ENCODE data around the gene MED17.

MED17 gene

DNA sequence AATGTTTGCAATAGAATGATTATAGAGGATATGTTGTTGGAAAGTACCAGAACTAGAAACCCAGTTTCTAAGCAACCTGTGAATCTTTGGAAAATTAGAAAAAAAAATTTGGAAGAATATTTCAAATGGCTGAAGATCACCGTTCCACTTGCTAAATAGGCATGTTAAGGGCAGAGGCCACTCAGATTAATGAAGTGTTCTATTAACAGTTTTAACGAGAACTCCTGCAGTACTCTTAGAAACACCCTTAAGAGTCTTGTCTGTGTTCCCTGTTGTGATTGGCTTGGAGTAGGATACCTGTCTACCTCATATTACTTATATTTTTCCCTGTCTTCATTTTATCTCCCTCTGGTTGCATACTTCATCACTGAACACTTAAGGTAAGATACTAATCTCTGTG, 38.0 kb upstream of the MED17 start:
- Histone ChIP-seq H3K9me3 (ENCODE audit: control insufficient read depth, low read length) (no peaks in the 10 kb centered on the region), H3K36me3 (ENCODE audit: control insufficient read depth, insufficient read depth, low read length) (no peaks in the 10 kb centered on the region), H3K79me2 (no peaks in the 10 kb centered on the region), H3K27ac (no peak overlapping the region), H3K27me3 (ENCODE audit: control insufficient read depth, insufficient read depth, low read length) (no peaks in the 10 kb centered on the region), H3K9ac (no peak overlapping the region), H3K4me1 (no peaks in the 10 kb centered on the region), H3K4me3 (ENCODE audit: low read depth, low read length) (no peak overlapping the region), H3K4me2 (ENCODE audit: low read length) (no peak overlapping the region), H2AFZ (no peak overlapping the region)
- TF ChIP-seq, protein P1, sequence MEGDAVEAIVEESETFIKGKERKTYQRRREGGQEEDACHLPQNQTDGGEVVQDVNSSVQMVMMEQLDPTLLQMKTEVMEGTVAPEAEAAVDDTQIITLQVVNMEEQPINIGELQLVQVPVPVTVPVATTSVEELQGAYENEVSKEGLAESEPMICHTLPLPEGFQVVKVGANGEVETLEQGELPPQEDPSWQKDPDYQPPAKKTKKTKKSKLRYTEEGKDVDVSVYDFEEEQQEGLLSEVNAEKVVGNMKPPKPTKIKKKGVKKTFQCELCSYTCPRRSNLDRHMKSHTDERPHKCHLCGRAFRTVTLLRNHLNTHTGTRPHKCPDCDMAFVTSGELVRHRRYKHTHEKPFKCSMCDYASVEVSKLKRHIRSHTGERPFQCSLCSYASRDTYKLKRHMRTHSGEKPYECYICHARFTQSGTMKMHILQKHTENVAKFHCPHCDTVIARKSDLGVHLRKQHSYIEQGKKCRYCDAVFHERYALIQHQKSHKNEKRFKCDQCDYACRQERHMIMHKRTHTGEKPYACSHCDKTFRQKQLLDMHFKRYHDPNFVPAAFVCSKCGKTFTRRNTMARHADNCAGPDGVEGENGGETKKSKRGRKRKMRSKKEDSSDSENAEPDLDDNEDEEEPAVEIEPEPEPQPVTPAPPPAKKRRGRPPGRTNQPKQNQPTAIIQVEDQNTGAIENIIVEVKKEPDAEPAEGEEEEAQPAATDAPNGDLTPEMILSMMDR (IDR thresholded peaks at IDR 0.05) = no peak

DNA sequence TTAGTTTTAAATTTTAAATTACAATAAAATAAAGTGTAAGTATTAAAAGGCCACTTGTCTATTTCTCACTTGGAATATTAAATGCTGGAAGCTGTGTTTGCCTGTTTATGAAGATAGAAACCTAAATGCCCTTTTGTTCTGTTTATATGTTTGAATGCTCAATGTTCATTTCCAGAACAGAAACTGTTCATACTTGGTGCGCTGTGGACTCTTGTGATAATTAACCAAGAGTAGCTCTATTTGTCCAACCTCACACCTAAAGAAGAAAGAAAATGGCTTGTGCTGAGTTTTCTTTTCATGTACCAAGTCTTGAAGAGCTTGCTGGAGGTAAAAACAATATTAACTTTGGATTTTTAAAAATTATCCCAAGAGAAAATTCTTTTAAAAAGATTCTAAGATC, 37.0 kb upstream of the MED17 start:
- Histone ChIP-seq H3K9me3 (ENCODE audit: control insufficient read depth, low read length) (no peaks in the 10 kb centered on the region), H3K4me3 (ENCODE audit: low read depth, low read length) (no peak overlapping the region), H2AFZ (no peak overlapping the region), H3K27me3 (ENCODE audit: control insufficient read depth, insufficient read depth, low read length) (no peaks in the 10 kb centered on the region), H3K4me2 (ENCODE audit: low read length) (no peak overlapping the region), H3K36me3 (ENCODE audit: control insufficient read depth, insufficient read depth, low read length) (no peaks in the 10 kb centered on the region), H3K79me2 (no peaks in the 10 kb centered on the region), H3K9ac (no peak overlapping the region), H3K4me1 (no peaks in the 10 kb centered on the region), H3K27ac (no peak overlapping the region)
- TF ChIP-seq, protein P1 (IDR thresholded peaks at IDR 0.05) = no peak

DNA sequence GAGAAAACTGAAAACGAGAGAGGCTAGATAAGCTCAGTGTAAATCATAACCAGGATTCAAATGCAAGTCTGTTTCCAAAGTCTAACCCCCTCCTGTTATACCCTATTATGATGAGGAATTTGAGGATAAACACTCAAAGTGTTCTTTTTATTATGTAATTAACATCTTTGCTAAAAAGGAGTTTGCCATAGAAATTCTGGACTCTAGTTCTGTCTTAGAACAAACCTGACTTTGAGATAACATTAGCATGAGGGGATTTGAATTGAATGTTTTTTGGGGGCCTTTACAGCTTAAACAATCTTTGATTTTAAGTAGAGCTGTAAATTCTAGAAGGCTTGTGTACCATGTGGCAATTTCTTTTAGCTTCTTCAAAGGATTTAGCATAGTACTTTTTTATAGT, 33.1 kb upstream of the MED17 start:
- no peak overlapping the region for H3K9ac ChIP-seq
- no peaks in the 10 kb centered on the region for H3K9me3 ChIP-seq (ENCODE audit: control insufficient read depth, low read length)
- TF ChIP-seq, protein P1 (IDR thresholded peaks at IDR 0.05) = no peak
- no peak overlapping the region for H3K4me3 ChIP-seq (ENCODE audit: low read depth, low read length)
- no peak overlapping the region for H3K27ac ChIP-seq
- H3K79me2 ChIP-seq = no peaks in the 10 kb centered on the region
- H3K36me3 ChIP-seq (ENCODE audit: control insufficient read depth, insufficient read depth, low read length) = no peaks in the 10 kb centered on the region
- no peaks in the 10 kb centered on the region for H3K27me3 ChIP-seq (ENCODE audit: control insufficient read depth, insufficient read depth, low read length)
- H2AFZ ChIP-seq = no peak overlapping the region
- no peaks in the 10 kb centered on the region for H3K4me1 ChIP-seq
- no peak overlapping the region for H3K4me2 ChIP-seq (ENCODE audit: low read length)

DNA sequence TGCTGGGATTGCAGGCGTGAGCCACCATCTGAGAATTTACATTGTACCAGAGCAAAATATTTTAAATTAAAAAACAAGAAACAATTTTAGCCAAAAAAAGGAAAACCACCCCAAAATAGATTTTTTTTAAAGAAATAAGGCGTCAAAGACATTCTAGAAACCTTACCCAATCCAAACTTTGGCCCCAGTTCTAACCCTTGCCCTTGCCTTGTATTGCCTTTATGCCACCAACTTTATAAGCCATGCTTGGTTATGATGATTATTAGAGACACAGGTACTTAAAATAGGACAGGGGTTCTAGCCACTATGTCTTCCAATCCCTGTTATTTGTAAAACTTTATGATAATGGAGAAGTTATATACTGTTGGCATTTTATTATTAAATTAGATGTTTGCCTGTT, 30.8 kb upstream of the MED17 start:
- H3K4me3 ChIP-seq (ENCODE audit: low read depth, low read length) = no peak overlapping the region
- H3K27me3 ChIP-seq (ENCODE audit: control insufficient read depth, insufficient read depth, low read length) = no peaks in the 10 kb centered on the region
- no peaks in the 10 kb centered on the region for H3K79me2 ChIP-seq
- no peak overlapping the region for H3K9ac ChIP-seq
- no peaks in the 10 kb centered on the region for H3K9me3 ChIP-seq (ENCODE audit: control insufficient read depth, low read length)
- no peak overlapping the region for H3K4me2 ChIP-seq (ENCODE audit: low read length)
- H2AFZ ChIP-seq = no peak overlapping the region
- no peak overlapping the region for H3K27ac ChIP-seq
- TF ChIP-seq, protein P1 (IDR thresholded peaks at IDR 0.05) = no peak
- H3K4me1 ChIP-seq = no peaks in the 10 kb centered on the region
- H3K36me3 ChIP-seq (ENCODE audit: control insufficient read depth, insufficient read depth, low read length) = no peaks in the 10 kb centered on the region

DNA sequence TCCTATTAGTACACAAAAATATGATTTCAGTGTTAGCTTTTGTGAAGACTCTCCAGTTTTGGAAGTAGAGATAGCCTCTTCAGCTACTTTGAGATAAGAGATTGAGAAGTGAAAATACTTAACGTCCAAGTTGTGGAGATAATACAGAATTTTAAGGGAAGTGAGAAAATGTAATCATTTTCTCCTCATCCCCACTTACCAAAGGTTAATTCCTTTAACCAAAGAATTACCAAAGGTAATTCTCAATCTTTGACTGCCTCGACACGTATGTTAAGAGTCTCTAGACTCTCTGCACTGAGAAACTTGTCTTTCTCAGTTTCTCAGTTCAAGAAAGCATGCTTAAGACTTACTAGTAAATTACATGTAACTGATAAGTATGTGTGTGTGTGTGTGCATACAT, 27.3 kb upstream of the MED17 start:
- no peak overlapping the region for H3K4me2 ChIP-seq (ENCODE audit: low read length)
- no peak overlapping the region for H3K4me3 ChIP-seq (ENCODE audit: low read depth, low read length)
- H3K9ac ChIP-seq = no peak overlapping the region
- no peaks in the 10 kb centered on the region for H3K79me2 ChIP-seq
- no peak overlapping the region for H3K27ac ChIP-seq
- no peaks in the 10 kb centered on the region for H3K36me3 ChIP-seq (ENCODE audit: control insufficient read depth, insufficient read depth, low read length)
- TF ChIP-seq, protein P1 (IDR thresholded peaks at IDR 0.05) = no peak
- H3K4me1 ChIP-seq = no peaks in the 10 kb centered on the region
- H3K9me3 ChIP-seq (ENCODE audit: control insufficient read depth, low read length) = no peaks in the 10 kb centered on the region
- H3K27me3 ChIP-seq (ENCODE audit: control insufficient read depth, insufficient read depth, low read length) = no peaks in the 10 kb centered on the region
- H2AFZ ChIP-seq = no peak overlapping the region

Data from parathyroid adenoma (tissue), 2 donors.